Upper lobe of left lung (tissue), 6 donors: Measurements from ENCODE around the gene OPA3. TPM values are rescaled to one million over a fixed set of nuclear protein-coding genes. Genes with fewer than 3 reads are reported as not detected.
"Not testable (repeated sequence)": the region's sequence is repeated elsewhere in the genome, so short reads cannot be mapped to it uniquely, and the experiment has no call there.

Source experiments
- ATAC-seq, 2 donors: fragments of 200-7000 bp; cut with Tn5 transposase; one replicate each; pipeline ENCODE4 v1.9.1; 2022; ENCODE audit warnings: mild to moderate bottlenecking in 2 of 2, moderate library complexity in 2 of 2; ENCODE audit not compliant: low FRiP score in 2 of 2
- DNase-seq, 2 donors: peaks; one replicate each; pipeline ENCODE4 v3.0.0-alpha.2; 2019 to 2020
- H3K27ac ChIP-seq, 4 donors: fragments of 200-600 bp; sonication (generic); one replicate each; pipeline ENCODE4 v1.5.1; 2016 to 2019
- H3K27me3 ChIP-seq, 4 donors: fragments of 200-600 bp; sonication (generic); one replicate each; pipeline ENCODE4 v1.5.1; 2017 to 2019
- H3K36me3 ChIP-seq, 4 donors: fragments of 200-600 bp; sonication (generic); one replicate each; pipeline ENCODE4 v1.5.1; 2016 to 2019
- H3K4me1 ChIP-seq, 4 donors: fragments of 200-600 bp; sonication (generic); one replicate each; pipeline ENCODE4 v1.5.1; 2018 to 2019
- H3K4me3 ChIP-seq, 4 donors: fragments of 200-600 bp; sonication (generic); one replicate each; pipeline ENCODE4 v1.5.1; 2017 to 2019; ENCODE audit warnings: mild to moderate bottlenecking in 2 of 4, moderate library complexity in 1 of 4
- H3K9me3 ChIP-seq, 4 donors: fragments of 200-600 bp; sonication (generic); one replicate each; pipeline ENCODE4 v1.5.1; 2018 to 2019
- CTCF ChIP-seq, 6 experiments: fragments of 450-650 bp in 4 of 6; fragments of 200-600 bp in 2 of 6; sonication (generic) in 2 of 6; IDR thresholded peaks; one replicate each; pipeline ENCODE4 v1.5.1; 2016 to 2019; ENCODE audit warnings: antibody characterized with exemption in 6 of 6
- EP300 ChIP-seq, 4 donors: sonication (generic); formaldehyde crosslinking; IDR thresholded peaks; one replicate each; pipeline ENCODE4 v1.5.1; 2017; ENCODE audit warnings: antibody characterized with exemption in 4 of 4, control low read depth in 2 of 4
- POLR2A ChIP-seq, 4 donors: fragments of 450-650 bp; IDR thresholded peaks; one replicate each; pipeline ENCODE4 v1.5.1; 2016 to 2017; ENCODE audit warnings: antibody characterized with exemption in 4 of 4, mild to moderate bottlenecking in 2 of 4
- POLR2AphosphoS5 ChIP-seq, 2 donors: sonication (generic); formaldehyde crosslinking; IDR thresholded peaks; one replicate each; pipeline ENCODE4 v1.5.1; 2017; ENCODE audit warnings: antibody characterized with exemption in 2 of 2
- WGBS, 2 donors: methylation state at CpG; one replicate each; pipeline ENCODE4 v1.1.5; 2017 to 2018; 5-methylcytosine and 5-hydroxymethylcytosine counted together
- total RNA-seq, 6 donors: library from RNA; depleted of rRNA in 4 of 6; stranded (reverse); fragments of >200 nt in 4 of 6; gene quantifications; one replicate each; pipeline versions ENCODE4 v1.1.0 to v1.2.1, GENCODE V29; 2016 to 2021
- donor health status: DM: no; HTN: no; CAD: no; lungs with moderate emphysema.
- donor health status: DM: no; HTN: yes; CAD: no; lungs with severe emphysema.

The OPA3 gene
- total RNA-seq = 10 to 100 TPM in 5 of 6 donors, 1 to 10 TPM in 1; 9.9 to 14.3 (median 12.7) TPM

GRCh38 chr19:45584332-45585157, at the start of gene OPA3:
TSS of gene OPA3 (minus strand) at chr19:45584802. CDS start at chr19:45584764, 38 bp downstream.
- ATAC-seq (peak; percentile 98 to 99), DNase-seq (peak; percentile 98 to 100)
- WGBS, 2 donors = 0% methylated on average over 30 to 43 of the region's 63 CpGs
- Histone ChIP-seq H3K4me3 (peak within 1 kb of the TSS; percentile 32 to 75 (median 74)), H3K9me3 (no peaks in the 10 kb centered on the region), H3K36me3 (peaks cover 0 to 7% (median 0%) of the 10 kb centered on the region in 4 donors), H3K27me3 (no peaks in the 10 kb centered on the region), H3K4me1 (peaks cover 7 to 19% (median 14%) of the 10 kb centered on the region in 4 donors), H3K27ac (peak within 1 kb of the TSS; percentile 86 to 99 (median 97))
- peak; percentile 93 to 96 for TF ChIP-seq POLR2AphosphoS5 (IDR thresholded peaks at IDR 0.05)
- peak in 3 of 4 donors; percentile 24 to 95 (median 50) for TF ChIP-seq EP300 (IDR thresholded peaks at IDR 0.05)
- TF ChIP-seq CTCF (IDR thresholded peaks at IDR 0.05) = peak in 5 of 6 experiments; percentile 8 to 65 (median 39)
- TF ChIP-seq POLR2A (IDR thresholded peaks at IDR 0.05) = peak in 3 of 4 donors; percentile 46 to 77 (median 75)

GRCh38 chr19:45632468-45633196, 48.0 kb upstream of the OPA3 start:
- H3K9me3 ChIP-seq = no peaks in the 10 kb centered on the region
- TF ChIP-seq POLR2A (IDR thresholded peaks at IDR 0.05) = no peak
- TF ChIP-seq POLR2AphosphoS5 (IDR thresholded peaks at IDR 0.05) = no peak
- TF ChIP-seq EP300 (IDR thresholded peaks at IDR 0.05) = no peak
- peak; percentile 81 to 92 for DNase-seq

GRCh38 chr19:45630463-45630862, 45.9 kb upstream of the OPA3 start:
- H3K4me3 ChIP-seq = no peak overlapping the region
- peaks cover 0 to 9% (median 0%) of the 10 kb centered on the region in 4 donors for H3K4me1 ChIP-seq
- no peaks in the 10 kb centered on the region for H3K27me3 ChIP-seq
- WGBS, 2 donors = 84 to 94% methylated on average over 2 of the region's 2 CpGs
- H3K36me3 ChIP-seq = peaks cover 10 to 43% (median 23%) of the 10 kb centered on the region in 4 donors
- no peaks in the 10 kb centered on the region for H3K9me3 ChIP-seq
- DNase-seq (no peak), ATAC-seq (no peak)
- TF ChIP-seq POLR2A (IDR thresholded peaks at IDR 0.05) (no peak), POLR2AphosphoS5 (IDR thresholded peaks at IDR 0.05) (no peak), EP300 (IDR thresholded peaks at IDR 0.05) (no peak), CTCF (IDR thresholded peaks at IDR 0.05) (no peak)
- no peak overlapping the region for H3K27ac ChIP-seq

More at GRCh38 chr19:45632468-45633196, 48.0 kb upstream of the OPA3 start:
- 64% methylated on average over 27 of the region's 27 CpGs for WGBS, 2 donors
- peaks cover 7 to 24% (median 16%) of the 10 kb centered on the region in 4 donors for H3K36me3 ChIP-seq
- no peak overlapping the region for H3K4me3 ChIP-seq
- H3K4me1 ChIP-seq = peaks cover 0 to 9% (median 0%) of the 10 kb centered on the region in 4 donors
- H3K27ac ChIP-seq = no peak overlapping the region
- peak; percentile 89 to 90 for ATAC-seq
- H3K27me3 ChIP-seq = no peaks in the 10 kb centered on the region

GRCh38 chr19:45629704-45630103, 45.1 kb upstream of the OPA3 start:
- 98 to 100% methylated on average over 3 to 4 of the region's 4 CpGs for WGBS, 2 donors
- H3K36me3 ChIP-seq = peaks cover 10 to 50% (median 27%) of the 10 kb centered on the region in 4 donors
- TF ChIP-seq POLR2AphosphoS5 (IDR thresholded peaks at IDR 0.05) = no peak
- no peak for TF ChIP-seq POLR2A (IDR thresholded peaks at IDR 0.05)
- no peak for TF ChIP-seq CTCF (IDR thresholded peaks at IDR 0.05)
- TF ChIP-seq EP300 (IDR thresholded peaks at IDR 0.05) = no peak

GRCh38 chr19:45628219-45628618, 43.6 kb upstream of the OPA3 start:
- WGBS, 2 donors = 94 to 97% methylated on average over 7 of the region's 7 CpGs
- not testable (repeated sequence) for H3K9me3 ChIP-seq, ATAC-seq, DNase-seq, H3K4me3 ChIP-seq, H3K27ac ChIP-seq, H3K27me3 ChIP-seq, H3K4me1 ChIP-seq
- H3K36me3 ChIP-seq = peaks cover 10 to 65% (median 34%) of the 10 kb centered on the region in 4 donors

More at GRCh38 chr19:45629704-45630103, 45.1 kb upstream of the OPA3 start:
- DNase-seq (no peak), ATAC-seq (no peak)
- no peak overlapping the region for H3K27ac ChIP-seq
- H3K9me3 ChIP-seq = no peaks in the 10 kb centered on the region
- no peaks in the 10 kb centered on the region for H3K27me3 ChIP-seq
- H3K4me1 ChIP-seq = peaks cover 0 to 9% (median 0%) of the 10 kb centered on the region in 4 donors
- no peak overlapping the region for H3K4me3 ChIP-seq
